Measurements from ENCODE around the gene MYL9.
A peak's percentile ranks its signal among the peaks of the same experiment; 100 is the strongest.

MYL9 gene

DNA sequence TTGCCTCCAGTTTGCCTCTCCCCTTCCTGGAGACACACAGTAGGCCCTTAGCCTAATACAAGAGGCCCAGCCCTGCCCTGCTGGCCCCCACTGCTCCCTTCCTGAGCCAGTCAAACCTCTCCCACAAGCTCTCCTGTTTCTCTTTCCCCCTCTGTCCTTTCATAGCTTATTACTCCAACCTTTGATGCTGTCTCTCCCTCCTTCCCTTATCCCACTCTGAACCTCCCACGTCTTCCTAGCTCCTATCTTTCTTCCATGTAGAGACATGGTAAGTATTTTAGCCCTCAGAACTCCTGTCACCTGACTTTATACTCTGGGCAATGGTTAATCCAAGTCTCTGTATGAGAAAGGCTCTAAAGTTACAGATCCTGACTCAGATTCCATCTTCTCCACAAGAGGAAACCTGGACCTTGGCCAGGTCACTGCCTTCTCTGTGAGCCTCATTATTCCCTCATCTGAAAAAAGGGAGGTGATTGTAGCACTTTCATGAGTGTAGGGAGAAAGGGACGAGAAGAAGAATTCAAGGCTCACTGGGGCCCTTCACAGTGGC, 38.8 kb downstream of the MYL9 start:
- TF ChIP-seq, protein P1, sequence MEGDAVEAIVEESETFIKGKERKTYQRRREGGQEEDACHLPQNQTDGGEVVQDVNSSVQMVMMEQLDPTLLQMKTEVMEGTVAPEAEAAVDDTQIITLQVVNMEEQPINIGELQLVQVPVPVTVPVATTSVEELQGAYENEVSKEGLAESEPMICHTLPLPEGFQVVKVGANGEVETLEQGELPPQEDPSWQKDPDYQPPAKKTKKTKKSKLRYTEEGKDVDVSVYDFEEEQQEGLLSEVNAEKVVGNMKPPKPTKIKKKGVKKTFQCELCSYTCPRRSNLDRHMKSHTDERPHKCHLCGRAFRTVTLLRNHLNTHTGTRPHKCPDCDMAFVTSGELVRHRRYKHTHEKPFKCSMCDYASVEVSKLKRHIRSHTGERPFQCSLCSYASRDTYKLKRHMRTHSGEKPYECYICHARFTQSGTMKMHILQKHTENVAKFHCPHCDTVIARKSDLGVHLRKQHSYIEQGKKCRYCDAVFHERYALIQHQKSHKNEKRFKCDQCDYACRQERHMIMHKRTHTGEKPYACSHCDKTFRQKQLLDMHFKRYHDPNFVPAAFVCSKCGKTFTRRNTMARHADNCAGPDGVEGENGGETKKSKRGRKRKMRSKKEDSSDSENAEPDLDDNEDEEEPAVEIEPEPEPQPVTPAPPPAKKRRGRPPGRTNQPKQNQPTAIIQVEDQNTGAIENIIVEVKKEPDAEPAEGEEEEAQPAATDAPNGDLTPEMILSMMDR (conservative IDR thresholded peaks at IDR 0.05): no peak
- no peak overlapping the region for H3K27ac ChIP-seq

DNA sequence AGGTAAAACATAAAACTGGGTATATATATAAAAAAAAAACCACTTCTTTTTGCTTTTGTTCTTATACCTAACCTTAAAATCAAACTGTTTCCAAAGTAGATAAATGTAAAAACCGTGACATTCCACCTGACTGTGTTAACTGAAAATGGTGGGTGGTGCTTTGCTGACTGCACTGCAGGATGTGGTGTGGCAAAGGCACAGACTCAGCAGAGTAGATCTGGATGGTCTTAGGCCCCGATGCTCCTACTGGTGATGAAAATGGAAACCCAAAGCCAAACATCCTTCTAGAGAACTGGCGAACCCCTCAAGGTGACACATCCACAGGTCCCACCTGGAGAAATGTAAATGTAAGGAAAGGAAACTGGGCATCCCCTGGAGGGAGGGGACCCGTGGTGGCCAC, 41.0 kb downstream of the MYL9 start:
- TF ChIP-seq, protein P1 (conservative IDR thresholded peaks at IDR 0.05): no peak
- H3K27ac ChIP-seq: no peak overlapping the region

DNA sequence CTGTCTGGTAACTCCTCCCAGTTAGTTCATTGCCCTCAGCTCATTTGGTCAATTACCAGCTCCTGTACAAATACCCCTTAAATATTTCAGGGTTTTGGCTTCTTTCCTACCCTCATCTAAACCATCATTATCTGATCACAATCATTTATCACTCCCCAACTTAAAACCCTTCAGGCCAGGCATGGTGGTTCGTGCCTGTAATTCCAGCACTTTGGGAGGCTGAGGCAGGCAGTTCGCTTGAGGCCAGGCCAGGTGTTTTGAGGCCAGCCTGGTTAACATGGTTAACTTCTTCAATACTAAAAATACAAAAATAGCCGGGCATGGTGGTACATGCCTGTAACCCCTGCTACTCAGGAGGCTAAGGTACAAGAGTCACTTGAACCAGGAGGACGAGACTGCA, 41.5 kb downstream of the MYL9 start:
- TF ChIP-seq, protein P1 (conservative IDR thresholded peaks at IDR 0.05): no peak
- H3K27ac ChIP-seq: no peak overlapping the region

DNA sequence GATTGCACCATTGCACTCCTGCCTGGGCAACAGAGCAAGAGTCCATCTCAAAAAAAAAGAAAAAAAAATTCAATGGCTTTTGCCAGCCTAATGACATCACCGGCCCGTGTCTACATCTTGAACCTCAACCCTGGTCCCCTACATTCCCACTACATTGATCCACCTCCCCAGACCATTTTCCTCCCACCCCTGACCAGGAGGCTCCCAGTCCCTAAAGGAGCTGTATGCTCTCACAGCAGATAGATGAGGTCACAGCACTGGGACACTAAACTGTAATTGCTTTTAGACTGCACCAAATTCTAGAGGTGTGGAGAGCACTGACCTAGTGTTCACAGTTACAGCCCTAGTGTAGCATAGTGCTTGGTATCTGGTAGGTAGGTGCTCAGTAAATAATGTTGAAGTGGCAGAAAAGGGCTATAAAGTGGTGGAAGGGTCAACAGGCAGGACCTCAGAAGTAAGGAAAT, 42.7 kb downstream of the MYL9 start:
- TF ChIP-seq, protein P1 (conservative IDR thresholded peaks at IDR 0.05): no peak
- H3K27ac ChIP-seq: no peak overlapping the region; the same call in 1 of the 2 replicates

DNA sequence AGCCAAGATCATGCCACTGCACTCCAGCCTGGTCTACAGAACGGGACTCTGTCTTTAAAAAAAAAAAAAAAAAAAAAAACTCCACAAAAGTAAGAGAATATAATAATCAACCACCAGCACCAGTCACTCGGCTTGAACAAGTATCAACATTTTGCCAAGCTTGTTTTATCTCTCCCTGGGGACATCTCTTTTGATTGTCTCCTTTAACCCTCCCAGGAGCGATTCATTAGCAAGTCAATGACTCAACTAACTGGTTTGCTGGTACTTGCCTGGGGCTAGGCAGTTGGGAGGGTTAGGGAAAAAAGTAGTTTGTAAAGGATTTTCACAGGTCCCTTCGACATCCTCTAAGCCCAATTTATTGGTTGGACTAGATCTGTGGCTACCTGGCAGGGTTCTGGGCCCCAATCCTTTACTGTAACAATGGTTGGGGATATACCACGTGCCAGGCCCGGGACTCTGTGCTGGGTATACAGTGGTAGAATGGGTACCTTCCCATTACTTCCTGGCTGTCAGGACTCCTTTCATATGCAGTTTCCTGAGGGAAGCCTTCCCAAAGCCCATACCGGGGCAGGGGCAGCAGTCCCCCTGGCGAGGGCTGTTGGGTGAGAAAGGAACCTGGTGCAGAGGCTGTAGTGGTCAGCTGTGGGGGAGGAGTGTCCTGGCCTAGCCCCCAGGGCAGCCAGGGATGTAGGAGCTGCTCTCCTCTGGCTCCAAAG, 44.2 kb downstream of the MYL9 start:
- TF ChIP-seq, protein P1 (conservative IDR thresholded peaks at IDR 0.05): no peak
- H3K27ac ChIP-seq: peak overlapping the region; percentile 31; the same call in 1 of the 2 replicates

DNA sequence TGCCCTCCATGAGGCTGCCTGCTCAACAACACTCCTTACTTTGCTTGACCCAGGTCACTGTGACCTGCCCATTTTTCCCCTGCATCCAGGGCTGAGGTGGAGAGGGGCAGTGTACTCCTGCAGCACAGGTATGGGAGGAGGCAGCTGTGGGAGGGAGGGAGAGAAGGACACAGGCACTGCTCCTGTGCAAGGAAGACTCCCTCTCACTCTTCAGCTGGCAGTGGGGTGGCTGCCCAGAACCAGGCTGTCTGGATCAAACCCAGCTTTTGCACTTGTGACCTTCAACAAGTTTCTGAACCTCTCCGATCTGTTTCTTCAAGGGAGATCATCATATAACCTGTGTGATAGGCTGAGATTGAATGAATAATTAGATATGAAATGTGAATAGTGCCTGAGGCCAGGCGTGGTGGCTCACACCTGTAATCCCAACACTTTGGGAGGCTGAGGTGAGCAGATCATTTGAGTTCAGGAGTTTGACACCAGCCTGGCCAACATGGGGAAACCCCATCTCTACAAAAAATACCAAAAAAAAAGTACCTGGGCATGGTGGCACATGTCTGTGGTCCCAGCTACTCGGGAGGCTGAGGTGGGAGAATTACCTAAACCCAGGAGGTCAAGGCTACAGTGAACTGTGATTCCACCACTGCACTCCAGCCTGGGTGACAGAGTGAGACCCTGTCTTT, 46.2 kb downstream of the MYL9 start:
- H3K27ac ChIP-seq: no peak overlapping the region

DNA sequence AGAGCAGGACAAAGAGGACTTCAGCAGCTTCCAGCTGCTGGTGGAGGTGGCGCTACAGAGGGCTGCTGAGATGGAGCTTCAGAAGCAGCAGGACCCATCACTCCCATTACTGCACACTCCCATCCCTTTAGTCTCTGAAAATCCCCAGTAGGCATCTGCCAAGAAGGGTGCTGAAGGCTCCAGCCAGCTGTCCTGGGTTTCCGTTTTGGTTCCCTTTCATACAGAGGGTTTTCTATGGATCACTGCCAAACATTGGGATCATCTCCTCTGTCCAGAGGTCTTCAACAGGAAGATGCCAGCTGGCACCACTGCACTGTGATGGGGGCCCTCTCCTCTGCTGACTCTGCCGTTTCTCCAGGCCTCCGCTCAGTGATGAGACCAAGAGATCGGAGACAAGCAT, 50.0 kb downstream of the MYL9 start:
- TF ChIP-seq, protein P1 (conservative IDR thresholded peaks at IDR 0.05): no peak
- peak overlapping the region; percentile 30; the same call in 1 of the 2 replicates for H3K27ac ChIP-seq

More for the DNA sequence above, 46.2 kb downstream of the MYL9 start:
- TF ChIP-seq, protein P1 (conservative IDR thresholded peaks at IDR 0.05): no peak
